Measurements from ENCODE around the gene CCNL2.

The CCNL2 gene

GRCh38 chr1:1353389-1354151 lies 45.6 kb downstream of the CCNL2 start:
- DNase-seq, result no peak

- no peak for DNase-seq
Measured at GRCh38 chr1:1352786-1353388, 46.2 kb downstream of the CCNL2 start.

GRCh38 chr1:1351511-1352427 lies 47.4 kb downstream of the CCNL2 start:
- no peak for DNase-seq

- DNase-seq, result no peak
Measured at GRCh38 chr1:1349256-1350012, 49.7 kb downstream of the CCNL2 start, which contains the start of gene DVL1. DVL1 (minus strand) TSS chr1:1349418; CDS start chr1:1349065, 353 bp downstream.

GRCh38 chr1:1348420-1349255 lies 50.5 kb downstream of the CCNL2 start:
- DNase-seq, result no peak

- no peak for DNase-seq
Measured at GRCh38 chr1:1347663-1348419, 51.3 kb downstream of the CCNL2 start.

GRCh38 chr1:1347026-1347595 lies 52.0 kb downstream of the CCNL2 start:
- DNase-seq, result no peak

- no peak for DNase-seq
Measured at GRCh38 chr1:1346501-1346890, 52.6 kb downstream of the CCNL2 start.

GRCh38 chr1:1345860-1346500 lies 53.2 kb downstream of the CCNL2 start:
- no peak for DNase-seq

GRCh38 chr1:1345384-1345783 lies 53.8 kb downstream of the CCNL2 start:
- DNase-seq, result no peak

GRCh38 chr1:1344655-1345361 lies 54.3 kb downstream of the CCNL2 start:
- DNase-seq, result no peak

GRCh38 chr1:1343811-1344421 lies 55.2 kb downstream of the CCNL2 start:
- DNase-seq, result no peak

- DNase-seq, result no peak
Measured at GRCh38 chr1:1342584-1343115, 56.5 kb downstream of the CCNL2 start.

GRCh38 chr1:1342061-1342562 lies 57.0 kb downstream of the CCNL2 start:
- DNase-seq, result no peak

GRCh38 chr1:1341549-1342021 lies 57.5 kb downstream of the CCNL2 start:
- DNase-seq, result no peak

- DNase-seq, result no peak
Measured at GRCh38 chr1:1340791-1341548, 58.2 kb downstream of the CCNL2 start.

GRCh38 chr1:1340185-1340584 lies 59.0 kb downstream of the CCNL2 start:
- no peak for DNase-seq

- DNase-seq, result no peak
Measured at GRCh38 chr1:1338278-1338677, 60.9 kb downstream of the CCNL2 start.

All from cortex of kidney (tissue), 1 donor.